ENCODE measurements around the gene PRKCH. TPM values are rescaled to one million over a fixed set of nuclear protein-coding genes. Genes with fewer than 3 reads are reported as not detected.

The PRKCH gene
- total and polyA plus RNA-seq, 2 donors (not counting 3 experiments of a cell fraction or from before 2014, with no cell fraction given), result 97.7 to 103 TPM

DNA sequence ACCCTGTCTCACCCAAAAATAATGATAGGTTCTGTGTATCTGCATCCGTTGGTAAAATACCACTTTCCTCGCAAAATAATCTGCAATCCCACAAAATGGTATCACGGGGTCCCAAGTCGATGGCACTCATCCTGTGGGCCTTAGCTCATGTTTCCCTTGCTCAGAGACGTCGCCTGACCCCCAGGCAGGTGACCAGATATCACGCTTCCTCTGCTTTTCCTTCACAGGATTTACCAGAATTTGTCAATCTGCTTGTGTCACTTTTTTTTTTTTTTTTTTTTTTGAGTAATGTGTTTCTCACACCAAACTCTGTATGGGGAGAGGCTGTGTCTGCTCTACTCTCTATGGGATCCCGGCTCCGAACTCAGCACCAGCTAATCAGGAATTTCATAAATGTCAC is 162.7 kb downstream of the PRKCH start:
- Histone ChIP-seq H3K4me3 (replicated peaks in 1 of 3; ENCODE audit: insufficient read depth in 1 of 3, low read depth in 1 of 3, low read length in 3 of 3) (no peak overlapping the region), H4K20me1 (replicated peaks; ENCODE audit: control insufficient read depth, extremely low read depth, insufficient read depth, low read length) (no peaks in the 10 kb centered on the region), H3K9ac (replicated peaks; ENCODE audit: extremely low read depth, insufficient read depth, low read length) (no peak overlapping the region), H3K79me2 (ENCODE audit: control insufficient read depth, insufficient read depth, low read length) (peaks cover 3% of the 10 kb centered on the region), H3K4me2 (ENCODE audit: insufficient read depth, low read length) (no peak overlapping the region), H2AFZ (ENCODE audit: low read depth, low read length) (no peak overlapping the region), H3K27ac (ENCODE audit: insufficient read depth, low read depth, low read length) (no peak overlapping the region), H3K9me3 (replicated peaks; ENCODE audit: control insufficient read depth, insufficient read depth, low read length) (no peaks in the 10 kb centered on the region), H3K9me1 (replicated peaks; ENCODE audit: control insufficient read depth, extremely low read depth, insufficient read depth, low read length) (no peaks in the 10 kb centered on the region), H3K27me3 (ENCODE audit: control insufficient read depth in 2 of 2, insufficient read depth in 2 of 2, low read length in 2 of 2) (no peaks in the 10 kb centered on the region), H3K4me1 (ENCODE audit: control insufficient read depth, extremely low read depth, insufficient read depth, low read length) (peaks cover 6% of the 10 kb centered on the region), H3K36me3 (ENCODE audit: control insufficient read depth in 2 of 2, extremely low read depth in 1 of 2, insufficient read depth in 2 of 2, low read length in 2 of 2) (peaks cover 8 to 25% of the 10 kb centered on the region in 2 experiments)
- DNase-seq (ENCODE audit: low read depth, low spot score), result no peak
- FAIRE-seq, result no peak
- no TSS peak for BruUV-seq (replicated peaks)
- ChIA-PET POLR2A (interaction anchor here (0.7 kb wide), 1 partner anchor 38 kb away, joined by 9 read pairs; no protein-coding TSS in a partner anchor), CTCF (interaction anchor here (0.7 to 1.0 kb wide), 3 partner anchors 232 to 265 kb away, joined by 3 read pairs; no protein-coding TSS in a partner anchor)
- dilution Hi-C loops (cut with MboI; ENCODE audit: extremely low pct_ligation_motif_present, low sequenced_read_pairs), result no loop called here
- TF ChIP-seq MAX (IDR thresholded peaks at IDR 0.05; ENCODE audit: insufficient read depth, insufficient read length) (no peak), POLR2AphosphoS5 (IDR thresholded peaks at IDR 0.05; ENCODE audit: insufficient read depth, low read depth, low read length) (no peak), POLR2A (IDR thresholded peaks at IDR 0.05; ENCODE audit: low read depth, low read length) (no peak), JUN (IDR thresholded peaks at IDR 0.05; ENCODE audit: borderline replicate concordance, insufficient read depth, insufficient read length, low read depth) (no peak), FOS (IDR thresholded peaks at IDR 0.05; ENCODE audit: borderline replicate concordance, insufficient read depth, low read length) (no peak), EZH2 (IDR thresholded peaks at IDR 0.05; ENCODE audit: borderline replicate concordance, low read depth, low read length, severe bottlenecking) (no peak), GATA2 (IDR thresholded peaks at IDR 0.05; ENCODE audit: insufficient read depth, insufficient read length, low read depth, low read length) (no peak), MYC (IDR thresholded peaks at IDR 0.05; ENCODE audit: low read depth, low read length) (no peak)
- TF ChIP-seq, protein P1, sequence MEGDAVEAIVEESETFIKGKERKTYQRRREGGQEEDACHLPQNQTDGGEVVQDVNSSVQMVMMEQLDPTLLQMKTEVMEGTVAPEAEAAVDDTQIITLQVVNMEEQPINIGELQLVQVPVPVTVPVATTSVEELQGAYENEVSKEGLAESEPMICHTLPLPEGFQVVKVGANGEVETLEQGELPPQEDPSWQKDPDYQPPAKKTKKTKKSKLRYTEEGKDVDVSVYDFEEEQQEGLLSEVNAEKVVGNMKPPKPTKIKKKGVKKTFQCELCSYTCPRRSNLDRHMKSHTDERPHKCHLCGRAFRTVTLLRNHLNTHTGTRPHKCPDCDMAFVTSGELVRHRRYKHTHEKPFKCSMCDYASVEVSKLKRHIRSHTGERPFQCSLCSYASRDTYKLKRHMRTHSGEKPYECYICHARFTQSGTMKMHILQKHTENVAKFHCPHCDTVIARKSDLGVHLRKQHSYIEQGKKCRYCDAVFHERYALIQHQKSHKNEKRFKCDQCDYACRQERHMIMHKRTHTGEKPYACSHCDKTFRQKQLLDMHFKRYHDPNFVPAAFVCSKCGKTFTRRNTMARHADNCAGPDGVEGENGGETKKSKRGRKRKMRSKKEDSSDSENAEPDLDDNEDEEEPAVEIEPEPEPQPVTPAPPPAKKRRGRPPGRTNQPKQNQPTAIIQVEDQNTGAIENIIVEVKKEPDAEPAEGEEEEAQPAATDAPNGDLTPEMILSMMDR (IDR thresholded peaks at IDR 0.05; ENCODE audit: extremely low read depth in 1 of 2, insufficient read depth in 1 of 2, low read depth in 1 of 2, low read length in 2 of 2), result no peak
- intact Hi-C loops (cut with micrococcal nuclease), result no loop called here
